Measurements from ENCODE around the gene EME1. TPM values are rescaled to one million over a fixed set of nuclear protein-coding genes. Genes with fewer than 3 reads are reported as not detected.

Gene EME1
- total RNA-seq, 2 donors from 2014 or later = 0.23 to 13.6 TPM

DNA sequence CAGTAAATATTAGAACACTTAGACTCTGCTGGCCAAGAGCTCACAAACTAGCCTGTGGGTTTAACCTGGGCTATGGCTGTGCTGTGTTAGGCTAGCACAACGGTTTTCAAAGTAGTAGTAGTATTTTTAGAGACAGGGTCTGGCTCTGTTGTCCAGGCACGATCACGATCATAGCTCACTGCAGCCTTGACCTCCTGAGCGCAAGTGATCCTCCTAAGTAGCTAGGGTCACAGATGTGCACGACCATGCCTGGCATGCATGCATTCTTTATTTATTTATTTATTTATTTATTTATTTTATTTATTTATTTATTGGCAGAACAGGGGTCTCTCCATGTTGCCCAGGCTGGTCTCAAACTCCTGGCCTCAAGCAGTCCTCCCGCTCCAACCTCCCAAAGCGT, 10.4 kb upstream of the EME1 start:
- intact Hi-C loops (cut with DNase I) = no loop called here
- Histone ChIP-seq H3K27me3 (replicated peaks; ENCODE audit: insufficient read depth) (no peaks in the 10 kb centered on the region), H3K27ac (peak overlapping the region; percentile 5 to 23), H3K9me3 (no peaks in the 10 kb centered on the region), H3K36me3 (peaks cover 0 to 14% of the 10 kb centered on the region in 2 donors), H3K4me3 (no peak overlapping the region), H3K4me1 (replicated peaks) (no peaks in the 10 kb centered on the region)
- TF ChIP-seq POLR2A (IDR thresholded peaks at IDR 0.05) (no peak), POLR2AphosphoS5 (IDR thresholded peaks at IDR 0.05) (no peak)
- TF ChIP-seq, protein P1, sequence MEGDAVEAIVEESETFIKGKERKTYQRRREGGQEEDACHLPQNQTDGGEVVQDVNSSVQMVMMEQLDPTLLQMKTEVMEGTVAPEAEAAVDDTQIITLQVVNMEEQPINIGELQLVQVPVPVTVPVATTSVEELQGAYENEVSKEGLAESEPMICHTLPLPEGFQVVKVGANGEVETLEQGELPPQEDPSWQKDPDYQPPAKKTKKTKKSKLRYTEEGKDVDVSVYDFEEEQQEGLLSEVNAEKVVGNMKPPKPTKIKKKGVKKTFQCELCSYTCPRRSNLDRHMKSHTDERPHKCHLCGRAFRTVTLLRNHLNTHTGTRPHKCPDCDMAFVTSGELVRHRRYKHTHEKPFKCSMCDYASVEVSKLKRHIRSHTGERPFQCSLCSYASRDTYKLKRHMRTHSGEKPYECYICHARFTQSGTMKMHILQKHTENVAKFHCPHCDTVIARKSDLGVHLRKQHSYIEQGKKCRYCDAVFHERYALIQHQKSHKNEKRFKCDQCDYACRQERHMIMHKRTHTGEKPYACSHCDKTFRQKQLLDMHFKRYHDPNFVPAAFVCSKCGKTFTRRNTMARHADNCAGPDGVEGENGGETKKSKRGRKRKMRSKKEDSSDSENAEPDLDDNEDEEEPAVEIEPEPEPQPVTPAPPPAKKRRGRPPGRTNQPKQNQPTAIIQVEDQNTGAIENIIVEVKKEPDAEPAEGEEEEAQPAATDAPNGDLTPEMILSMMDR (IDR thresholded peaks at IDR 0.05) = no peak
- WGBS = 73% methylated on average over 7 of the region's 7 CpGs
- no peak for DNase-seq (ENCODE audit: low spot score)

DNA sequence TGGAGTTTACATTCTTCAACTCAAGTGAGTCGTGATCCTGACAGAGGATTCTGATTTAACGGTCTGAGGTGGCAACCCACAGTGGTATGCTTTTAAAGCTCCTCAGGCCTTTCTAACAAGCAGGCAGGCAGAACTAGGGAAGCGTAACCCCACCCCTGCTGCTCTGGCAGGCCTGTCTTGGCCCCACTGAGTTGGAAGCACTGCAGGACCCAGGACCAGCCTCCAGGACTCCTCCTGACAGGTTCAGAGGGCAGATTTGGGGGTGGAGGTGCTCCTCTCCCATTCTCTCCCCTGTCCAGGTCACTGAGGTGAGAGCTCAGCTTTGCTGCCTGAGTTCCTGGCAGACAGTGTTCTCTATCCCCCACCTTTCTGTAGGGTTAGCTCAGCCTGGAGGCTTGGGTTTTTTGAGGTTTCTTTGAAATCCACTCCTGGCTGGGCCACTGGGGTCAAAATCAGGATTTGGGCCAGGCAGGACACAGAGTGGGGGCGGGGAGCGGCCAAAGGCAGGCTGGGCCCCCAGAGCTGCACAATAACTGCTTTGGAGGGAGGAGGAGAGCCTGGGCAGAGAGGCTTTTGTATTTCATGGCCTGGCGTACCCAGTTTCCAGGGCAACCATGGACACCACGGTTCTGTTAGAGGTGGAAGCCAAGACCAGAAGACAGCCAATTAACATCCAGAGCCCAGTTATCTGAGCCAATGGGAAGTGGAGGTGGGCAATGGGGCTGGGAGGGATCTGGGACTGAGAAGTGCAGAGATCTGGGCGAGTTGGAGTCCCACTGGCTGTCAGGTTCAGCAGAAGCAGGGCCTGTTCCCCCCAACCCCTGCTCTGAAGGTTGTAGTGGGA, 9.6 kb upstream of the EME1 start:
- no peak overlapping the region for H3K4me3 ChIP-seq
- no peak for DNase-seq (ENCODE audit: low spot score)
- H3K9me3 ChIP-seq = no peaks in the 10 kb centered on the region
- intact Hi-C loops (cut with DNase I) = no loop called here
- no peak overlapping the region for H3K27ac ChIP-seq
- H3K4me1 ChIP-seq (replicated peaks) = no peaks in the 10 kb centered on the region
- TF ChIP-seq POLR2A (IDR thresholded peaks at IDR 0.05) (no peak), POLR2AphosphoS5 (IDR thresholded peaks at IDR 0.05) (no peak)
- TF ChIP-seq, protein P1 (IDR thresholded peaks at IDR 0.05) = no peak
- peaks cover 0 to 20% of the 10 kb centered on the region in 2 donors for H3K36me3 ChIP-seq
- WGBS = 29% methylated on average over 8 of the region's 8 CpGs
- H3K27me3 ChIP-seq (replicated peaks; ENCODE audit: insufficient read depth) = no peaks in the 10 kb centered on the region

DNA sequence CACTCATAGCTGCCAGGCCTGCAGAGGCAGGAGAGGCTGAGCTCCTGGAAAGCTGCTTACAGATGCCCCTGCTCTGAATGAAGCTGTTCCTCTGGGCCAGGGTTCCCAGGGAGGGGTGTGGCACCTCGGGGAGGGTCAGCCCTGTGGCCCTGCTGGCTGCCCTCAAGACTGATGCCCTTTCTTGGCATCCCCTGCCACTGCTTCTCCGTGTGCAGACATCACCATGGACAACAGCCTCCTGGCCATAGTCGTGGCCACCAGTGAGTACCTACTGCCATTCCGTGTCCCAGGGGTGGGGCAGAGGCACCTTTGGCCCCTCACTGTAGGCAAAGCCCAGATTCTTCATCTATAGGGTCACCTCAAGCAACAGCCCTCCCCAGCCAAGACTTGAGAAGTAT, 9.0 kb upstream of the EME1 start:
- no peak overlapping the region for H3K4me3 ChIP-seq
- intact Hi-C loops (cut with DNase I) = no loop called here
- no peak for DNase-seq (ENCODE audit: low spot score)
- H3K36me3 ChIP-seq = peaks cover 2 to 20% of the 10 kb centered on the region in 2 donors
- no peaks in the 10 kb centered on the region for H3K4me1 ChIP-seq (replicated peaks)
- TF ChIP-seq POLR2AphosphoS5 (IDR thresholded peaks at IDR 0.05) (no peak), POLR2A (IDR thresholded peaks at IDR 0.05) (no peak)
- TF ChIP-seq, protein P1 (IDR thresholded peaks at IDR 0.05) = no peak
- 52% methylated on average over 4 of the region's 4 CpGs for WGBS
- H3K27ac ChIP-seq = no peak overlapping the region
- H3K9me3 ChIP-seq = no peaks in the 10 kb centered on the region
- H3K27me3 ChIP-seq (replicated peaks; ENCODE audit: insufficient read depth) = no peaks in the 10 kb centered on the region

DNA sequence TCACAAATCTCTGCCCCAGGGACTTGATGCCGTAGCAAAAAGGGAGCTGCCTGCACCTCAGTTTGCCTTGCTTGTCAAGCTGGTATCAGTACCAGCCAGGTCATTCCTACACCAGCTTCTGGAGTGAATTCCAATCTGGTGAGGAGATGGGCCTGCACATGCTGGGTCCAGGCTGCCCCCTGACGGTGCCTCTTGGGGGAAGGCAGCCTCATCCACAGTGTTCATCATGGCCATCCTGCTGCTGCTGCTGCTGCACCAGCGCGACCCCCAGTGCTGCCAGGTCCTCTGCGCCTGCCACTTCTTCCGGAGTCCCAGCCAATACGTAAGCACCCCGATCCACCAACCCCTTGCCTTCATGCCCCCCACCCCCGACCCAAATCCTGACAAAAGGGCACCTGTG, 8.3 kb upstream of the EME1 start:
- Histone ChIP-seq H3K9me3 (no peaks in the 10 kb centered on the region), H3K36me3 (peaks cover 8 to 25% of the 10 kb centered on the region in 2 donors), H3K27me3 (replicated peaks; ENCODE audit: insufficient read depth) (no peaks in the 10 kb centered on the region), H3K27ac (no peak overlapping the region), H3K4me3 (no peak overlapping the region), H3K4me1 (replicated peaks) (no peaks in the 10 kb centered on the region)
- WGBS = 59% methylated on average over 9 of the region's 9 CpGs
- no peak for DNase-seq (ENCODE audit: low spot score)
- TF ChIP-seq, protein P1 (IDR thresholded peaks at IDR 0.05) = no peak
- no peak for TF ChIP-seq POLR2AphosphoS5 (IDR thresholded peaks at IDR 0.05)
- no peak for TF ChIP-seq POLR2A (IDR thresholded peaks at IDR 0.05)
- intact Hi-C loops (cut with DNase I) = no loop called here

DNA sequence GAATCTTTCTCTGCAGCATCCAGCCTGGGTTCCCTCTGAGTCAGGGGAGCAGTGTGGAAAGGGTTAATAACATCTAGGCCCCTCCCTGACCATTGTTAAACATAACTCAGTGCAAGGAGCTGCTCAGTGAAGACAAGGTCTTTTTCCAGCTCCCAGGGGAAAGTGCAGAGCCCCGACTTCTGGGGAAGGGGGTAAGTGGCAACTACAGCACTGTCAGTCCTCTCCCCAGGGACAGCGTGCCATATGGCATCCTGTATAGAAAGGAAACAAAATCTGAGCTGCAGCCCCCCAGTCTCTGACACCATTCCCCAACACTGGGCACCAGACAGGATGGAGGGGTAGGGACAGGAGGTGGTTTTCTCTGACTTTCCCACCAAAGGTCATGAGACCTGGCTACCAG, 7.9 kb upstream of the EME1 start:
- H3K27ac ChIP-seq = no peak overlapping the region
- DNase-seq (ENCODE audit: low spot score) = no peak
- H3K4me3 ChIP-seq = no peak overlapping the region
- H3K27me3 ChIP-seq (replicated peaks; ENCODE audit: insufficient read depth) = no peaks in the 10 kb centered on the region
- TF ChIP-seq POLR2A (IDR thresholded peaks at IDR 0.05) (no peak), POLR2AphosphoS5 (IDR thresholded peaks at IDR 0.05) (no peak)
- TF ChIP-seq, protein P1 (IDR thresholded peaks at IDR 0.05) = no peak
- peaks cover 13 to 30% of the 10 kb centered on the region in 2 donors for H3K36me3 ChIP-seq
- 73% methylated on average over 2 of the region's 2 CpGs for WGBS
- no peaks in the 10 kb centered on the region for H3K4me1 ChIP-seq (replicated peaks)
- H3K9me3 ChIP-seq = no peaks in the 10 kb centered on the region
- intact Hi-C loops (cut with DNase I) = no loop called here

All from prostate gland (tissue), 2 donors.